K562 (cell line): Measurements from ENCODE around the gene PLD6. TPM values are rescaled to one million over a fixed set of nuclear protein-coding genes. Genes with fewer than 3 reads are reported as not detected.

Source experiments
- ARHGAP35 ChIP-seq: fragments of 450-650 bp; IDR thresholded peaks from 2 replicates; pipeline ENCODE4 v1.6.1; 2018; ENCODE audit not compliant: partially characterized antibody
- C11orf30 ChIP-seq: fragments of 450-650 bp; IDR thresholded peaks from 2 replicates; pipeline ENCODE4 v1.6.1; 2016; ENCODE audit warnings: low read depth, mild to moderate bottlenecking
- CBX3 ChIP-seq, 2 experiments: IDR thresholded peaks; 1 replicate in 1 of 2; 2 replicates in 1 of 2; pipeline ENCODE4 v1.6.1; 2012; ENCODE audit warnings: inconsistent platforms in 2 of 2, low read length in 2 of 2, borderline replicate concordance in 1 of 2, control low read depth in 1 of 2
- DACH1 ChIP-seq: fragments of 450-650 bp; IDR thresholded peaks from 2 replicates; pipeline ENCODE4 v1.6.1; 2018; ENCODE audit not compliant: partially characterized antibody
- EWSR1 ChIP-seq: fragments of 450-650 bp; IDR thresholded peaks from 2 replicates; pipeline ENCODE4 v1.6.1; 2018; ENCODE audit warnings: borderline replicate concordance, mild to moderate bottlenecking, low read depth, moderate library complexity; ENCODE audit not compliant: partially characterized antibody
- GTF2F1 ChIP-seq: IDR thresholded peaks from 2 replicates; pipeline ENCODE4 v1.6.1; 2011; ENCODE audit warnings: low read depth, low read length, improper control_type of control experiment
- KDM4B ChIP-seq, 2 experiments: fragments of 450-650 bp in 1 of 2; sonication (generic) in 1 of 2; IDR thresholded peaks; 2 replicates each; pipeline ENCODE4 v1.6.1; 2016 to 2017; ENCODE audit warnings: borderline replicate concordance in 2 of 2, antibody characterized with exemption in 1 of 2, low read depth in 1 of 2, mild to moderate bottlenecking in 1 of 2
- KDM5B ChIP-seq: fragments of 200-600 bp; sonication (generic); IDR thresholded peaks from 2 replicates; pipeline ENCODE4 v1.6.1; 2012; ENCODE audit warnings: low read depth, mild to moderate bottlenecking, moderate library complexity, low read length, control low read depth, inconsistent platforms; ENCODE audit not compliant: insufficient replicate concordance
- NRF1 ChIP-seq, 2 experiments: fragments of 450-650 bp; IDR thresholded peaks in 1 of 2; conservative IDR thresholded peaks in 1 of 2; 2 replicates each; pipeline ENCODE4 v1.6.1; 2014; ENCODE audit warnings: mild to moderate bottlenecking in 2 of 2
- POLR2G ChIP-seq: fragments of 200-400 bp; formaldehyde crosslinking; IDR thresholded peaks from 2 replicates; pipeline ENCODE4 v1.6.1; 2017; ENCODE audit warnings: low read depth, mild to moderate bottlenecking, antibody characterized with exemption, low read length, moderate library complexity
- SLC30A9 ChIP-seq: fragments of 250-450 bp; sonication (Bioruptor Pico); IDR thresholded peaks from 2 replicates; pipeline ENCODE4 v1.8.0; 2022; ENCODE audit warnings: mild to moderate bottlenecking, moderate library complexity
- TCF7 ChIP-seq: sonication (generic); IDR thresholded peaks from 2 replicates; pipeline ENCODE4 v1.6.1; 2016; ENCODE audit warnings: antibody characterized with exemption, borderline replicate concordance
- ZNF140 ChIP-seq: fragments of 250-450 bp; sonication (Bioruptor Pico); IDR thresholded peaks from 2 replicates; pipeline ENCODE4 v1.8.0; 2021; ENCODE audit warnings: moderate library complexity, mild to moderate bottlenecking, inconsistent platforms
- ZNF175 ChIP-seq: fragments of 200-800 bp; sonication (Bioruptor generic); IDR thresholded peaks from 2 replicates; pipeline ENCODE4 v1.6.1; 2016; ENCODE audit warnings: low read depth, mild to moderate bottlenecking, missing genetic modification characterization, missing compliant biosample characterization
- ZNF23 ChIP-seq: fragments of 250-450 bp; sonication (Bioruptor Pico); IDR thresholded peaks from 2 replicates; pipeline ENCODE4 v1.4.0; 2020; ENCODE audit warnings: mild to moderate bottlenecking
- polyA plus RNA-seq, 8 experiments: library from polyadenylated mRNA; depleted of rRNA in 4 of 8; stranded (reverse) in 5 of 8; unstranded in 3 of 8; fragments of >200 nt; fragmentation: Nextera tagmentation in 2 of 8; fragmentation: Illumina TruSeq in 1 of 8; extraction: Ambion mirVana in 2 of 8; extraction: Trizol in 1 of 8; gene quantifications; 2 replicates each; pipeline versions ENCODE4 v1.2.1 to v1.2.3, GENCODE V29; 2011 to 2014; ENCODE audit warnings: inconsistent platforms in 1 of 8, missing spikeins in 1 of 8
- total RNA-seq, 7 experiments: library from RNA; depleted of rRNA in 6 of 7; stranded (reverse); fragments of >200 nt in 6 of 7; fragmentation: Illumina TruSeq in 2 of 7; extraction: Trizol in 2 of 7; gene quantifications; 2 replicates each; pipeline versions ENCODE4 v1.2.1 to v1.2.3, GENCODE V29; 2011 to 2021; ENCODE audit warnings: low replicate concordance in 1 of 7
- TF ChIP-seq, protein P1 (sequence below): sonication (generic); formaldehyde crosslinking; IDR thresholded peaks from 2 replicates; pipeline ENCODE4 v1.8.0; 2022; ENCODE audit warnings: mild to moderate bottlenecking, missing genetic modification reagents
- TF ChIP-seq, protein P2 (sequence below): fragments of 450-650 bp; formaldehyde crosslinking; IDR thresholded peaks from 2 replicates; pipeline ENCODE4 v1.4.0; 2022; ENCODE audit warnings: missing genetic modification characterization
- TF ChIP-seq, protein P3 (sequence below), 2 experiments: fragments of 450-650 bp; IDR thresholded peaks; 2 replicates each; pipeline ENCODE4 v1.6.1; 2016
- TF ChIP-seq, protein P4 (sequence below): fragments of 250-450 bp; sonication (Bioruptor Pico); IDR thresholded peaks from 2 replicates; pipeline ENCODE4 v1.4.0; 2020; ENCODE audit warnings: borderline replicate concordance
- TF ChIP-seq, protein P5 (sequence below): conservative IDR thresholded peaks from 2 replicates; pipeline ENCODE4 v1.6.1; 2011; ENCODE audit warnings: low read depth, mild to moderate bottlenecking, low read length; ENCODE audit not compliant: control insufficient read depth

PLD6 gene
- total and polyA plus RNA-seq, 9 of the 15 experiments (the other 6 are each of a cell fraction or from before 2014, with no cell fraction given): 3.6 to 15.6 (median 10.0) TPM

DNA sequence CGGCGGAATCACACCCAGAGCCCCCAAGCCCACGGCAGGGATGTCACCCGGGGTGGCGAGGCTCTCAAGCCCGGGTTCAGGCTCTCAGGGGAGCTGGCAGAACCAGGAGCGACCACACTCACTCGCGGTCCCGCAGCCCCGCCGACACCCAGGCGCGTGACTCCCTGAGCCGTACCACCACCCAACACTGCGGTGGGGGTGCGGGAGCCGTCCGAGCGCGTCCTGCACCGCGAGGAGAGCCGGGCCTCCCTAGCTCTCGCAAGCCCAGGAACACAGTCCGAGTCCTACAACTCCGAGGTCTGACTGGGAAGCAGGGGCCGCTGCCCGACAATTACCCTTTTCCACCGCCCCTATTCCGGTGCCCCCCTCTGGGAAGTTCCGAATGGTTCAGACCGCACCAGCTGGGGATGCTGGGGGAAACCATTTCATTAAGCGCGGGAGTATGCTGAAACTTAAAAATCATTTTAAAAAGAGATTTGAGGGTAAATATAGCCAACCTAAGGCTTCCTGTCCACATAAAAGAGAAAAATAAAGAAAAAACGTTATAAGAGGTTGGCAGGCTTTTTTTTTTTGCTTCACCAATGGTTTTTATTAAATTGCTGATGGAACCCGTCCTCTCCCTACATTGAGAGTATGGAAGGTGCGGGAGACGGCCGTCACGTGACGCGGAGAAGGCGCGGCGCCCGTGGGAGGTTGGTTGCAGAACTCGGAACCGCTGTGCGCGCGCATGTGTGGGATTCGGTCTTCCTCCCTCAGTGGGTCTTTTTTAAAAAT is 31.1 kb upstream of the PLD6 start, which contains the start of gene FLCN (continued):
- no peak for TF ChIP-seq KDM4B (IDR thresholded peaks at IDR 0.05; ENCODE audit: borderline replicate concordance in 2 of 2, low read depth in 1 of 2)
- TF ChIP-seq, protein P1, sequence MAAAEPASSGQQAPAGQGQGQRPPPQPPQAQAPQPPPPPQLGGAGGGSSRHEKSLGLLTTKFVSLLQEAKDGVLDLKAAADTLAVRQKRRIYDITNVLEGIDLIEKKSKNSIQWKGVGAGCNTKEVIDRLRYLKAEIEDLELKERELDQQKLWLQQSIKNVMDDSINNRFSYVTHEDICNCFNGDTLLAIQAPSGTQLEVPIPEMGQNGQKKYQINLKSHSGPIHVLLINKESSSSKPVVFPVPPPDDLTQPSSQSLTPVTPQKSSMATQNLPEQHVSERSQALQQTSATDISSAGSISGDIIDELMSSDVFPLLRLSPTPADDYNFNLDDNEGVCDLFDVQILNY (CRISPR knock-in tag): no peak
- TF ChIP-seq ZNF140 (CRISPR knock-in tag): no peak
- no peak for TF ChIP-seq ZNF23 (CRISPR knock-in tag)
- no peak for TF ChIP-seq ARHGAP35
- TF ChIP-seq GTF2F1: no peak
- no peak for TF ChIP-seq ZNF175
- peak; percentile 50 for TF ChIP-seq KDM5B
- no peak for TF ChIP-seq TCF7
- TF ChIP-seq, protein P2, sequence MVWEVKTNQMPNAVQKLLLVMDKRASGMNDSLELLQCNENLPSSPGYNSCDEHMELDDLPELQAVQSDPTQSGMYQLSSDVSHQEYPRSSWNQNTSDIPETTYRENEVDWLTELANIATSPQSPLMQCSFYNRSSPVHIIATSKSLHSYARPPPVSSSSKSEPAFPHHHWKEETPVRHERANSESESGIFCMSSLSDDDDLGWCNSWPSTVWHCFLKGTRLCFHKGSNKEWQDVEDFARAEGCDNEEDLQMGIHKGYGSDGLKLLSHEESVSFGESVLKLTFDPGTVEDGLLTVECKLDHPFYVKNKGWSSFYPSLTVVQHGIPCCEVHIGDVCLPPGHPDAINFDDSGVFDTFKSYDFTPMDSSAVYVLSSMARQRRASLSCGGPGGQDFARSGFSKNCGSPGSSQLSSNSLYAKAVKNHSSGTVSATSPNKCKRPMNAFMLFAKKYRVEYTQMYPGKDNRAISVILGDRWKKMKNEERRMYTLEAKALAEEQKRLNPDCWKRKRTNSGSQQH (CRISPR knock-in tag): no peak
- TF ChIP-seq POLR2G: peak; percentile 89
- TF ChIP-seq, protein P3, sequence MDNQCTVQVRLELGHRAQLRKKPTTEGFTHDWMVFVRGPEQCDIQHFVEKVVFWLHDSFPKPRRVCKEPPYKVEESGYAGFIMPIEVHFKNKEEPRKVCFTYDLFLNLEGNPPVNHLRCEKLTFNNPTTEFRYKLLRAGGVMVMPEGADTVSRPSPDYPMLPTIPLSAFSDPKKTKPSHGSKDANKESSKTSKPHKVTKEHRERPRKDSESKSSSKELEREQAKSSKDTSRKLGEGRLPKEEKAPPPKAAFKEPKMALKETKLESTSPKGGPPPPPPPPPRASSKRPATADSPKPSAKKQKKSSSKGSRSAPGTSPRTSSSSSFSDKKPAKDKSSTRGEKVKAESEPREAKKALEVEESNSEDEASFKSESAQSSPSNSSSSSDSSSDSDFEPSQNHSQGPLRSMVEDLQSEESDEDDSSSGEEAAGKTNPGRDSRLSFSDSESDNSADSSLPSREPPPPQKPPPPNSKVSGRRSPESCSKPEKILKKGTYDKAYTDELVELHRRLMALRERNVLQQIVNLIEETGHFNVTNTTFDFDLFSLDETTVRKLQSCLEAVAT (IDR thresholded peaks at IDR 0.05): peak in 1 of 2 experiments; percentile 90; a peak in 2 of 4 replicates
- TF ChIP-seq EWSR1: no peak
- TF ChIP-seq C11orf30: no peak; the same call in 1 of the 2 replicates
- TF ChIP-seq NRF1 (conservative IDR thresholded peaks at IDR 0.05 in 1 of 2, IDR thresholded peaks at IDR 0.05 in 1 of 2): peak; percentile 89 to 91
- TF ChIP-seq, protein P4, sequence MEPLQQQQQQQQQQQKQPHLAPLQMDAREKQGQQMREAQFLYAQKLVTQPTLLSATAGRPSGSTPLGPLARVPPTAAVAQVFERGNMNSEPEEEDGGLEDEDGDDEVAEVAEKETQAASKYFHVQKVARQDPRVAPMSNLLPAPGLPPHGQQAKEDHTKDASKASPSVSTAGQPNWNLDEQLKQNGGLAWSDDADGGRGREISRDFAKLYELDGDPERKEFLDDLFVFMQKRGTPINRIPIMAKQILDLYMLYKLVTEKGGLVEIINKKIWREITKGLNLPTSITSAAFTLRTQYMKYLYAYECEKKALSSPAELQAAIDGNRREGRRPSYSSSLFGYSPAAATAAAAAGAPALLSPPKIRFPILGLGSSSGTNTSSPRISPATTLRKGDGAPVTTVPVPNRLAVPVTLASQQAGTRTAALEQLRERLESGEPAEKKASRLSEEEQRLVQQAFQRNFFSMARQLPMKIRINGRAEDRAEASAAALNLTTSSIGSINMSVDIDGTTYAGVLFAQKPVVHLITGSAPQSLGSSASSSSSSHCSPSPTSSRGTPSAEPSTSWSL: no peak
- TF ChIP-seq SLC30A9 (CRISPR knock-in tag): no peak
- TF ChIP-seq DACH1: peak; percentile 94
- TF ChIP-seq, protein P5, sequence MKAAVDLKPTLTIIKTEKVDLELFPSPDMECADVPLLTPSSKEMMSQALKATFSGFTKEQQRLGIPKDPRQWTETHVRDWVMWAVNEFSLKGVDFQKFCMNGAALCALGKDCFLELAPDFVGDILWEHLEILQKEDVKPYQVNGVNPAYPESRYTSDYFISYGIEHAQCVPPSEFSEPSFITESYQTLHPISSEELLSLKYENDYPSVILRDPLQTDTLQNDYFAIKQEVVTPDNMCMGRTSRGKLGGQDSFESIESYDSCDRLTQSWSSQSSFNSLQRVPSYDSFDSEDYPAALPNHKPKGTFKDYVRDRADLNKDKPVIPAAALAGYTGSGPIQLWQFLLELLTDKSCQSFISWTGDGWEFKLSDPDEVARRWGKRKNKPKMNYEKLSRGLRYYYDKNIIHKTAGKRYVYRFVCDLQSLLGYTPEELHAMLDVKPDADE: 0 out of 2 replicates have a peak, but pooled peaks have one; percentile 32
- no peak for TF ChIP-seq CBX3 (IDR thresholded peaks at IDR 0.05; ENCODE audit: borderline replicate concordance in 1 of 2, low read length in 2 of 2)
